ENCODE data around the gene LCA5L. TPM values are rescaled to one million over a fixed set of nuclear protein-coding genes. Genes with fewer than 3 reads are reported as not detected.

Gene LCA5L
- total RNA-seq, 1 donor from 2014 or later, result not detected

- Histone ChIP-seq H3K9me3 (no peaks in the 10 kb centered on the region), H3K27ac (no peak overlapping the region), H3K36me3 (no peaks in the 10 kb centered on the region), H3K4me1 (peaks cover 7% of the 10 kb centered on the region), H3K4me3 (no peak overlapping the region), H3K27me3 (no peaks in the 10 kb centered on the region)
- DNase-seq (ENCODE audit: extremely low spot score in 2 of 2), result no peak
- intact Hi-C loops (cut with DNase I), result no loop called here
- TF ChIP-seq POLR2A (IDR thresholded peaks at IDR 0.05) (no peak), POLR2AphosphoS5 (IDR thresholded peaks at IDR 0.05; ENCODE audit: insufficient read depth in 1 of 2, low read depth in 1 of 2) (no peak)
Observed at GRCh38 chr21:39481886-39482285, 36.3 kb upstream of the LCA5L start.

GRCh38 chr21:39480271-39480670 is 34.7 kb upstream of the LCA5L start:
- intact Hi-C loops (cut with DNase I), result no loop called here
- no peak for DNase-seq (ENCODE audit: extremely low spot score in 2 of 2)
- TF ChIP-seq POLR2A (IDR thresholded peaks at IDR 0.05) (no peak), POLR2AphosphoS5 (IDR thresholded peaks at IDR 0.05; ENCODE audit: insufficient read depth in 1 of 2, low read depth in 1 of 2) (no peak), CTCF (IDR thresholded peaks at IDR 0.05) (no peak)

DNA sequence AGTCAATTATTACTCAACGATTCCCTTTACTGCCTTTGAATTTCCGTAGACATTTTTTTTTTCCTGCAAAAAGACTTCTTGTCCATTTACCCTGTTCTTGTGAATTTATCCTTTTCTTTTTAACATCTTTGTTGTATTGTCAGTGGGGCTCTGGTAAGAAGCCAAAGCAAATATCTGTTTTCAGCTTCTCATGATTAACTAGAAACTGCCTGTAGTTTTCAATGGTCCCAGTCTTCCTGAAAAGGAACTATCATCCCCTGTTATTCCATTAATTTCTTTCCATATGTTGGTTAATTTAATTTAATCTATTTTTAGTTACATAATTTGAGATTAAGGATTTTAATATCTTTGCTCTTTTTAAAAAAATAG is 34.2 kb upstream of the LCA5L start:
- Histone ChIP-seq H3K4me3 (no peak overlapping the region), H3K27me3 (no peaks in the 10 kb centered on the region), H3K27ac (no peak overlapping the region), H3K9me3 (no peaks in the 10 kb centered on the region), H3K36me3 (no peaks in the 10 kb centered on the region), H3K4me1 (peaks cover 7% of the 10 kb centered on the region)
- intact Hi-C loops (cut with DNase I), result no loop called here
- DNase-seq (ENCODE audit: extremely low spot score in 2 of 2), result no peak
- TF ChIP-seq CTCF (IDR thresholded peaks at IDR 0.05) (no peak), POLR2AphosphoS5 (IDR thresholded peaks at IDR 0.05; ENCODE audit: insufficient read depth in 1 of 2, low read depth in 1 of 2) (no peak), POLR2A (IDR thresholded peaks at IDR 0.05) (no peak)

More at GRCh38 chr21:39480271-39480670, 34.7 kb upstream of the LCA5L start:
- Histone ChIP-seq H3K36me3 (no peaks in the 10 kb centered on the region), H3K9me3 (no peaks in the 10 kb centered on the region), H3K4me3 (no peak overlapping the region), H3K27ac (no peak overlapping the region), H3K4me1 (peaks cover 7% of the 10 kb centered on the region), H3K27me3 (no peaks in the 10 kb centered on the region)

- Histone ChIP-seq H3K27ac (no peak overlapping the region), H3K27me3 (no peaks in the 10 kb centered on the region), H3K4me3 (no peak overlapping the region), H3K9me3 (no peaks in the 10 kb centered on the region), H3K36me3 (no peaks in the 10 kb centered on the region), H3K4me1 (peaks cover 7% of the 10 kb centered on the region)
- TF ChIP-seq CTCF (IDR thresholded peaks at IDR 0.05) (no peak), POLR2A (IDR thresholded peaks at IDR 0.05) (no peak), POLR2AphosphoS5 (IDR thresholded peaks at IDR 0.05; ENCODE audit: insufficient read depth in 1 of 2, low read depth in 1 of 2) (no peak)
- intact Hi-C loops (cut with DNase I), result no loop called here
- no peak for DNase-seq (ENCODE audit: extremely low spot score in 2 of 2)
Observed at GRCh38 chr21:39479164-39479813, 33.7 kb upstream of the LCA5L start.

DNA sequence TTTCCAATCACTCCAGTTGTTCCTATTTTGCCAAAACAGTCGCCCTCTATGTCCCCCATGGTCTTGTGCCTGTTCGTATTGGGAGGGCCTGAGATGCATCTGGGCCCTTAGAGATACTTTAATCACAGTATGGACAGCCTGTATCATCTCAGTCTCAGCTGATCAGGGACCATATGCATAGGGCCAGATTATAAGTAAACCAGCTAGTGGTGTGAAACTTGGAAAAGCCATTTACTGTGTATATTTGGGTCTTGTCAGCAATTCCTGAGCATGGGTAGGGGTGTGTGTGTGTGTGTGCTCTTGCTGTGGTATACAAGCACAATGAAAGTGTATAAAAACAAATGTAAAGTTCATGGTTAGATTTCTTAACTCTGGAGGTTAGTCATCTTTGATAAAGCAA is 29.0 kb upstream of the LCA5L start:
- Histone ChIP-seq H3K27me3 (no peaks in the 10 kb centered on the region), H3K4me3 (no peak overlapping the region), H3K36me3 (no peaks in the 10 kb centered on the region), H3K27ac (no peak overlapping the region), H3K9me3 (no peaks in the 10 kb centered on the region), H3K4me1 (no peaks in the 10 kb centered on the region)
- TF ChIP-seq POLR2A (IDR thresholded peaks at IDR 0.05) (no peak), POLR2AphosphoS5 (IDR thresholded peaks at IDR 0.05; ENCODE audit: insufficient read depth in 1 of 2, low read depth in 1 of 2) (no peak), CTCF (IDR thresholded peaks at IDR 0.05) (no peak)
- intact Hi-C loops (cut with DNase I), result no loop called here
- no peak for DNase-seq (ENCODE audit: extremely low spot score in 2 of 2)
